Measurements from ENCODE around the gene FGF5. TPM values are rescaled to one million over a fixed set of nuclear protein-coding genes. Genes with fewer than 3 reads are reported as not detected.

FGF5 gene
- total and polyA plus RNA-seq, 12 donors = not detected

- no peaks in the 10 kb centered on the region for H3K4me1 ChIP-seq (replicated peaks in 1 of 2)
- DNase-seq = no peak
- H3K4me3 ChIP-seq = no peak overlapping the region
- no peaks in the 10 kb centered on the region for H3K36me3 ChIP-seq (replicated peaks in 1 of 2)
- no peak overlapping the region for H3K27ac ChIP-seq
- TF ChIP-seq POLR2A (IDR thresholded peaks at IDR 0.05) = no peak
- no peak for TF ChIP-seq CTCF (IDR thresholded peaks at IDR 0.05)
- H3K9me3 ChIP-seq (replicated peaks in 1 of 3) = no peaks in the 10 kb centered on the region
- H3K27me3 ChIP-seq = no peaks in the 10 kb centered on the region
- 26 to 31% (median 29%) methylated on average over 1 of the region's 1 CpG for WGBS, 4 donors
- intact Hi-C loops (cut with DNase I) = no loop called here
Observed at GRCh38 chr4:80307183-80307735, 40.8 kb downstream of the FGF5 start.

- Histone ChIP-seq H3K4me1 (replicated peaks in 1 of 2) (no peaks in the 10 kb centered on the region), H3K27ac (no peak overlapping the region), H3K27me3 (no peaks in the 10 kb centered on the region), H3K36me3 (replicated peaks in 1 of 2) (no peaks in the 10 kb centered on the region), H3K9me3 (replicated peaks in 1 of 3) (no peaks in the 10 kb centered on the region), H3K4me3 (no peak overlapping the region)
- intact Hi-C loops (cut with DNase I) = no loop called here
- no peak for TF ChIP-seq POLR2A (IDR thresholded peaks at IDR 0.05)
- TF ChIP-seq CTCF (IDR thresholded peaks at IDR 0.05) = no peak
- WGBS, 4 donors = 48 to 54% (median 52%) methylated on average over 10 of the region's 10 CpGs
- no peak for DNase-seq
Observed at GRCh38 chr4:80307774-80308465, 41.5 kb downstream of the FGF5 start.

GRCh38 chr4:80308466-80308822 lies 42.0 kb downstream of the FGF5 start:
- Histone ChIP-seq H3K4me1 (replicated peaks in 1 of 2) (no peaks in the 10 kb centered on the region), H3K4me3 (no peak overlapping the region), H3K36me3 (replicated peaks in 1 of 2) (no peaks in the 10 kb centered on the region), H3K27ac (no peak overlapping the region), H3K27me3 (no peaks in the 10 kb centered on the region), H3K9me3 (replicated peaks in 1 of 3) (no peaks in the 10 kb centered on the region)
- intact Hi-C loops (cut with DNase I) = no loop called here
- DNase-seq = no peak
- 37 to 68% (median 52%) methylated on average over 4 of the region's 4 CpGs for WGBS, 4 donors
- no peak for TF ChIP-seq CTCF (IDR thresholded peaks at IDR 0.05)
- TF ChIP-seq POLR2A (IDR thresholded peaks at IDR 0.05) = no peak

GRCh38 chr4:80309294-80310004 lies 43.0 kb downstream of the FGF5 start:
- no peak for DNase-seq
- Histone ChIP-seq H3K36me3 (replicated peaks in 1 of 2) (no peaks in the 10 kb centered on the region), H3K4me3 (no peak overlapping the region), H3K27ac (no peak overlapping the region), H3K27me3 (no peaks in the 10 kb centered on the region), H3K4me1 (replicated peaks in 1 of 2) (no peaks in the 10 kb centered on the region), H3K9me3 (replicated peaks in 1 of 3) (no peaks in the 10 kb centered on the region)
- no peak for TF ChIP-seq POLR2A (IDR thresholded peaks at IDR 0.05)
- no peak for TF ChIP-seq CTCF (IDR thresholded peaks at IDR 0.05)
- intact Hi-C loops (cut with DNase I) = no loop called here
- 53 to 74% (median 65%) methylated on average over 5 of the region's 5 CpGs for WGBS, 4 donors
